GOT3 (cell line): ENCODE measurements around the gene DBF4B.

Experiments used
- DNase-seq: peaks from one replicate; lab custom pipeline; 2025; ENCODE audit warnings: mixed read lengths; lab: John Stamatoyannopoulos, UW

The DBF4B gene

DNA sequence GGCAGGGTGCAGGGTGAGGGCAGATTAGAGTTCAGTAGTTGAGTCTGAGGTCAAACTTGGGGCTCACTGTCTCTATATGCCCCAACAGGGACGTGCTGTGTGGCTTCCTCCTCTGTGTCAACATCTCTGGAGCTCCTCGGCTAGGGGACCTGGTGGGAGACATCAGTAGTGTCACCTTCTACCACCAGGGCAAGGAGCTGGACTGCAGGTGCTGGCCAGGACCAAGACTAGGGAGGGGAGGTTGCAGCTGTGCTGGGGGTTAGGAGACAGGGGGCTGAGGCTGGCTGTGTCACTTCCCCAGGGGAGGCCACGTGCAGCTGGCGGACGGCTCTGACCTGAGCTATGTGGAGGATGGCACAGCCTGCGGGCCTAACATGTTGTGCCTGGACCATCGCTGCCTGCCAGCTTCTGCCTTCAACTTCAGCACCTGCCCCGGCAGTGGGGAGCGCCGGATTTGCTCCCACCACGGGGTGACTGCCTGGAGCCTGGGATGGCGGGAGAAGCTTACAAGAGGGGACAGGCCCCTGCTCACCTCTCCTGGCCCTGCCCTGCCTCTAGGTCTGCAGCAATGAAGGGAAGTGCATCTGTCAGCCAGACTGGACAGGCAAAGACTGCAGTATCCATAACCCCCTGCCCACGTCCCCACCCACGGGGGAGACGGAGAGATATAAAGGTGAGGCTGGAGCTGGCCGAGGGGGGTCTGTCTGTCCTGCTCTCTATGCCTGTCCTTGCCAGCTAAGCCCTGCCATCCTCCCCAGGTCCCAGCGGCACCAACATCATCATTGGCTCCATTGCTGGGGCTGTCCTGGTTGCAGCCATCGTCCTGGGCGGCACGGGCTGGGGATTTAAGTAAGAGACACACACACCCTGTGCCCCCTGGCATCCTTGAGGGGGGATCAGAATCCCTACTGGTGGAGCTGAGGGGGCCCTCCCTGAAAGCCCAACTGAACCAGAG, 69.2 kb downstream of the DBF4B start:
- no peak for DNase-seq

DNA sequence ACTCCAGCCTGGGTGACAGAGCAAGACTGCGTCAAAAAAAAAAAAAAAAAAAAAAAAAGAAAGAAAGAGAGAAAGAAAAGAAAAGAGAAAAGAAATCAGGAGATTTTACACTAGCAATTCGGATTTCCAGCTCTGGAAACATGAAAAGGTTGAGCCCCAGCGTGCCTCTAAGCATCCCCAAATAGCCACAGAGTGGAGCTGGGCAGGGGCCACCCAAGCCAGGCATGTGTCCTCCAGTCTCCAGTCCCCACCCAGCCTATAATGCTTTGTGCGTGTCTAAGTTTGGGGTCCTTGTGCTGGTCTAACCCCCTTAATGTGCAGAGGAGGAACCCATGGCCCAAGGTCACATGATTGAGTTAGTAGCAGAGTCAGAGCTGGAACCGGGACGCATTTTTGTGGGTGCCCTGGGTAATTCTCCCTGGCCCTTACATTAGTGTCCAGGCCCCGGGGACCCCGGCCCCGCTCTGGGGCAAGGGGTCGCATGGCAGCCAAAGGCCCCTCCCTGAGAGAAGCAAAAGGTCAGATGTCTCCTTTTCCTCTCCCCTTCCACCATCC, 70.3 kb downstream of the DBF4B start:
- DNase-seq: no peak

DNA sequence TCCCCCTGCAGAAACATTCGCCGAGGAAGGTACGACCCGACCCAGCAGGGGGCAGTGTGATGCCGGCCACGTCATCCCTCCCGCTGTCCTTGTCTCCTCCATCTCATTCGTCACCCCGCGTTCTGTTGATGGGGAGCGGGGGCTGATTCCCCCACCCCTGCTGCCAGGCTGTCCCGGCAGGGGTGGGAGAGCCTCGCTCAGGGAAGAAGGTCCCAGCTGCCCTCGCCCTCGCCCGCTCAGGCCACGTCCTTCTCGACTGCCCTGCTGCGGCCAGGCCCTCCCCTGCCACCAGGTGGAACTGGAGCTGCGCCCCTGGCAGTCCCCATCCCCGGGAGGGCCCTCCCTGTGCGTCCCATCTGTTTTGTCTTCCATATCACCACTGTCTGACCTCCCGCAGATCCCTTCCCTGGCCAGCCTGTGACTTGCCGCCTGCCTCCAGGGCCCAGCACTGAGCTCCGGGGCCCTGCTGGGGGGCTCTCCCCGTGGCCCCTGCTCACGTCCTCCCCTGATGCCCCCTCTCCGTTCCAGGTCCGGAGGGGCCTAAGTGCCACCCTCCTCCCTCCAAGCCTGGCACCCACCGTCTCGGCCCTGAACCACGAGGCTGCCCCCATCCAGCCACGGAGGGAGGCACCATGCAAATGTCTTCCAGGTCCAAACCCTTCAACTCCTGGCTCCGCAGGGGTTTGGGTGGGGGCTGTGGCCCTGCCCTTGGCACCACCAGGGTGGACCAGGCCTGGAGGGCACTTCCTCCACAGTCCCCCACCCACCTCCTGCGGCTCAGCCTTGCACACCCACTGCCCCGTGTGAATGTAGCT, 71.0 kb downstream of the DBF4B start:
- peak; percentile 46 for DNase-seq

DNA sequence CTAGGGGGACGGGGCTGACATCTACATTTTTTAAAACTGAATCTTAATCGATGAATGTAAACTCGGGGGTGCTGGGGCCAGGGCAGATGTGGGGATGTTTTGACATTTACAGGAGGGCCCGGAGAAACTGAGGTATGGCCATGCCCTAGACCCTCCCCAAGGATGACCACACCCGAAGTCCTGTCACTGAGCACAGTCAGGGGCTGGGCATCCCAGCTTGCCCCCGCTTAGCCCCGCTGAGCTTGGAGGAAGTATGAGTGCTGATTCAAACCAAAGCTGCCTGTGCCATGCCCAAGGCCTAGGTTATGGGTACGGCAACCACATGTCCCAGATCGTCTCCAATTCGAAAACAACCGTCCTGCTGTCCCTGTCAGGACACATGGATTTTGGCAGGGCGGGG, 71.7 kb downstream of the DBF4B start:
- DNase-seq: no peak

DNA sequence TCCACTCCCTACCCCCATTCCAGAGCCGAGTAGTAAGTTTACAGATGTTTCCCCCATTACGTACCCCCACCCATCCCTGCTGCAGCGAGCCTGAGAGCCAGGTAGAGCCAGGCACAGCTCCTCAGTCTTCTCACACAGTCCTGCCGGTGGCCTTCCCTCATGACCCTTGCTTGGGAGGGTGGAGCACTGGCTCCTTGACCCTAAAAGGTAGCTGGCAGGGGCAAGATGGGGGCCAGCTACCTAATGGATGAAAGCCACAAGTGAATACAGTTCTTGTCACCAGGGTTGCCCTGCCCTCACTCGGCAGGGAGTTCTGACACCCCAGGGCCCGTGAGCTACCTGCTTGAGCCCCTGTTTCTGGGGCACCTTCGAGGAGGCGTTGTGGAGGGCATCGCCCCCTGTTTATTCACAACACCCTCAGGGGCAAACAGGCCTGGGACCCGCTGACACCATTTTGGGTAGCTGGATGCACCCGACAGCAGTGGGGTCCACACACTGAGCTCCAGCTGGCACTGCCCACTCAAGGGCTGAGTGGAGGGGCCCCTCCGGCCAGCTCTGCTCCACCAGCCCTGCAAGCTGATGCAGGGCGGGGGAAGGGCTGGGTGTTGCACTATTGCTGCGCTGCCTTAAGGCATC, 72.5 kb downstream of the DBF4B start:
- no peak for DNase-seq

DNA sequence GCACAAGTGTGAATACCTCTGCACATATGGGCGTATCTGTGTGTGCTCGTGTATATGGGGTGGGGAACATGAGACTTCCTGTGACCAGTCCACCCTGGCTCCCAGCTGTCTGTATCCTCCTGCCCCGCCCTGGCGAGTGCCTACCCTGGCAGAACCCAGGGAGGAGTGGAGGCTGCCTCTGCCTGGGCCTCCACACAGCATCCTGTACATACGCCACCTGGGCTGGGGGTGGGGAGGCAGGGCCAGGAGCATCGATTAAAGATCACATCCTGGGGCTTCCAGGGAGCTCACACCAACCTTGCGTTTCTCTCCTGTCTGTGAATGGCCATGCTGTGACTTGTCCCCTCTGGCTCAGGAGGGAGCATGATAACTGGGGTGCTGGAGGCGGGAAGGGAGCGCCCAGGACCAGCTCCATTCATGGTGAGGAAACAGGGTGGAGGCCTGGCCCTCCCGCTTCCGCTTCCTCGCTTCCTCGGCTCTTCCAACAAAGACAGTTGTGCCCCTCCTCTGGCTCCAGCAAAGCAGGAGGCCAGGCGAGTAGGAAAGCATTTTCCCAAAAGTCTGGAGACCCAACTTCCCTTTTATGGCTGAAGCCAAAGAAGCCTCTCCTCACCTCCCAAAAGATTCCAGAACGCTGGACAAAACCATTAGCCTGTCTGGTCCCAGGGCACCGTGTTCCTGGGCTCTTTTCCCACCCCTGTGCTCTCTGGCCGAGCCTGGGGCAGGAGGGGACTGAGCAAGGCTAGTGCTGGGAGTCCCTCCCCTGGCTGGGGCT, 73.3 kb downstream of the DBF4B start:
- no peak for DNase-seq

DNA sequence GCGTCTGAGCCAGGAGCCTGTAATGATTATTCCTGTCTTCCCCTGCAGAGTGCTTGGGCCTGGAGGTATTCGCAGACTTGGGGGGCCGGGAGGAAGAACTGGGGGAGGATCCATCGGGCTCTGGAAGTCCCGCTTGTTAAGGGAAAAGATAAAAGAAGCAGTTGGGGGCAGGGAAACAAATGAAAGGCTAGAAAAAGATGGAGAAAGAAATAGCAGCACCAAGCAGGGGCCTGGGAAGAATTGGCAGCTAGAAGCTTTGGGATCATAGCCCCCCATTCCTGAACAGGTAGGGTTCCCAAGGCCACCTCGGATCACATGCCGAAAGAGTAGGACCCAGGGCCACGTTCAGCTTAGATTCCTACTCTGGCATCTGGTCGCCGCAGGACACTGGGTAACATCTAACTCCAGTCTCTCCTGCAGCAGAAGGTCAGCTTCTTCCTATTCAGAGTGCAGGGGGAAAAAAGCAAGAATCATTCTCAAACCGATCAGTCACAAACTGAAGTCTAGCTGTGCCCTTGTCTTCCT, 73.9 kb downstream of the DBF4B start:
- no peak for DNase-seq

DNA sequence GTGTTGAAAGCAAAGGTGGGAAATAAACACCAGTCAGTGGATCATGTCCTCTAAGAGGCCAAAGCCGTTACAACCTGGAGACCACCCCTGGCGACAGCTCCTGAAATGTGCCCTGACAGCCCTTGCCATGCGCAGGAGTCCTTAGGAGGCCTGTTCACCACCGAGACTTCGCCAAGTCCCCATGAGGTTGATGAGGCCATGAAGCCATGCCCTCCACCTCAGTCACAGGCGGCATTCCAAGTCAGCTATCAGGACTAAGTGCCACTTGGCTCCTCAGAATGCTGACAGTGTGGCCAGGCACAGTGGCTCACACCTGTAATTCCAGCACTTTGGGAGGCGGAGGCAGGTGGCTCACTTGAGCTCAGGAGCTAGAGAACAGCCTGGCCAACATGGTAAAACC, 77.5 kb downstream of the DBF4B start:
- no peak for DNase-seq

DNA sequence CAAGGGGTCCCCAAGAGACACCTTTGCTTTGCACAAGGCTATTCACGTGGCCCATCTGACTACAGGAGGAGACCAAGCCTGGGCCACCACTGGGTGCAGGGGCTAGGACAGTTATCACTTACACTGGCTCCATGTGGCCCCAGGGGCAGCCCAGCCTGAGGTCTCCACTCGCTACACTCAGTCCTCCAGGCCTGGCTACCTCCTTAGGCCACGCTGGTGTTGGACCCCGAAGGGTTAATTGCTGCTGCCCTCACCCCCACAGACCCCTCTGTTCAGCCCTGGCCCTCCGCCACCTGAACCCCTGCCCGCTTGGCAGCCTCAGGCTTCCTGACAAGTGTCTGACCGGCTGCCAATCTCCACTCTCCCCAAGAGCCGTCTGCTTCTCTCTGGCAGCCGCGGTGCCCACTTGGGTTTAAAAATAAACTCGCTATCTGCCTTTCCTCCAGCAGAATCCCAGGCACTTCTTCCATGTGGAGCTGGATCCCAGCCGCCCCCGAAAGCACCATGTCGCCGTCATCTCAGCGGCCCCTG, 78.2 kb downstream of the DBF4B start:
- no peak for DNase-seq

DNA sequence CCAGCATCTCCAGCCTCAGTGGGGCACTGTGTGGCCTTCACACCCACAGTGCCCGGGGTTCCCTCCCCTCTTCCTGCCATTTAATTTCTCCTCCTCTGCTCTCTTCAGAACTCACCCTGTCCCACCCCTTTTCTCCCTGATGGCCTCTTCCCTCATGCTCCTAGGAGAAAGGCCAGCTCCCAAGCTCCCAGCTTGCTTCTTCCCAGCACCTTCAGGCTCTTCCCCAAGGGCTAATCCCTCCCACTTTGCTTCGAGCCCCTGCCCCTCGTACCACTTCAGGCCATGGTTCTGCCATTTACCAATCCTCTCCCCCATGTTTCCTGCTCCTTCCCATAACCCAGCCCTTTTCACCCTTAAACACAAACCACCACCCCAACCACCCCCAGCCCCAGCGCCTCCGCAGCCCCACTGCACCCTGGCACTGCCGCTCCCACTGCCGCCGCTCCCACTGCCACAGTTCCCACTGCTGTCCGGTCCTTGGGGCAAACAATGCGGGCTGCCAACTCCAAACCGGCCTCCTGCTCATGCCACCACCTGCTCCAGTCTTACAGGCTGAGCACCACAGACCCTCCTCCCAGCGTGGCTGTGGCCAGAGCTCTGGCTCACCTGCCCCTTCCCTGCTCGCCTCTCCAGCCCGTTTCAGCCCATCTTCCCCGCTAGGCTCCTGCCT, 78.9 kb downstream of the DBF4B start:
- no peak for DNase-seq

DNA sequence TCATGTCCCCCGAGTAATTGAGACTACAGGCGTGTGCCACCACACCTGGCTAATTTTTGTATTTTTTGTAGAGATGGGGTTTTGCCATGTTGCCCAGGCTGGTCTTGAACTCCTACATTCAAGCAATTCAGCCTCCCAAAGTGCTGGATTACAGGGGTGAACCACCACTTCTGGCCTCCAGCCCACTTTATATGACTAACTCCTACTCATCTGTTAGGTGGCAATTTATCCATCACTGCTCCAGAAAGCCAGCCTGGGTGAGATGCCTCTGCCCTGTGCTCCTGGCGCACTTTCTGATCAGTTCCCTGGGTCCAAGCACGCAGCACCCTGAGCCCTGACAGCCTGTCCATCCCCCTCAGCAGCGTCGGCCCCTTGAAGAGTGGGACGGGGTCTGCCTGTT, 79.7 kb downstream of the DBF4B start:
- no peak for DNase-seq

DNA sequence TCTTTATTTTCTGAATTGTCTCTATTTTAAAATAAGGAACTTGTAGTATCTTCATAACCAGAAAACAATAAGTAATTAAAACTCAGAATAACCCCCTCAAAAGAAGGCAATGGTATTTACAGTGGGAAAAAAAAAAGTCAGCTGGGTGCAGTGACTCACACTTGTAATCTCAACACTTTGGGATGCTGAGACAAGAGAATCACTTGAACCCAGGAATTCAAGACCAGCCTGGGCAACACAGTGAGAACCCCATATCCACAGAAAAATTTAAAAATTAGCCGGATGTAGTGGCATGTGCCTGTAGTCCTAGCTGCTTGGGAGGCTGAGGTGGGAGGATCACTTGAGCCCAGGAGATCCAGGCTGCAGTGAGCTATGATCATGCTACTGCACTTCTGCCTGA, 83.8 kb downstream of the DBF4B start:
- DNase-seq: no peak

DNA sequence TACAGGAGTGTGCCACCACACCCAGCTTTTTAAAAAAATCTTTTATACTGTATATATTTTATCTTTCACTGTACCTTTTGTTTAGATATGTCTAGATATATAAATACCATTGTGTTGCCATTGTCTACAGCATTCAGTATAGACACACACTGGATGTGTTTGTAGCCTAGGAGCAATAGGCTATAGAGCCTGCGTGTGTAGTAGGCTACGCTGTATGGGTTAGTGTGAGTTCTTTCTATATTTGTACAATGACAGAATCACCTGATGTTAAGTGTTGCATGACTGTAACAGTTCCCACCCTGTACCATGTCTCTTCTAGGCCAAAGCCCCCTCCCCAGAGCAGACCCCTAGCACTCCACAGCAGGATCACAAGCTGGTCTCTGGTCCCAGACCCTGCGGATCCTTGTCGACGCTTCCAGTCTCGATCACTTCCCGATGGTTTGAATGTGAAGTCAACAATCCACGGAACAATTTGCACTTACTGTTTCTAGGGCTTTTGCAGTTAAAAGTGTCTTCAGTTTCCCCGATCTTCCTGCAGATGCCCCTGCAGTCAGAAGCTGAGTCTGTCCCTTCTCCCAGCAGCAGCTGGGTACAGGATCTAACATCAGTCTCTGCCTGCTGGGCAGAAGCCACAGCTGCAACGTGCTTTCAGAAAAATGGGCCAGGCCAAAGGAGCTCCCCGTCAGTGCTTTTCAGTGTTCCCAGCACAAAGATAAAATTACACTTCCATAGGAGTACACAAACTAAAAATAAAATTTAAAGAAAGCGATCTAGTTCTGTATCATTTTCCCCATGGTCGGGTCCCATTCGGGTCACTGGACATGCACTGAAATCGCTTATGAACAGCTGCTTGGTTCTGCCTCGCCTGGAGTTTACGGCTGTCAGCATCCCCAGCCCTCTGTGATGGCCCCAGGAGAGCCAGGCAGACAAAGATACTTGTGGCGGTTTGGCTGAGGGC, 85.7 kb downstream of the DBF4B start:
- no peak for DNase-seq

DNA sequence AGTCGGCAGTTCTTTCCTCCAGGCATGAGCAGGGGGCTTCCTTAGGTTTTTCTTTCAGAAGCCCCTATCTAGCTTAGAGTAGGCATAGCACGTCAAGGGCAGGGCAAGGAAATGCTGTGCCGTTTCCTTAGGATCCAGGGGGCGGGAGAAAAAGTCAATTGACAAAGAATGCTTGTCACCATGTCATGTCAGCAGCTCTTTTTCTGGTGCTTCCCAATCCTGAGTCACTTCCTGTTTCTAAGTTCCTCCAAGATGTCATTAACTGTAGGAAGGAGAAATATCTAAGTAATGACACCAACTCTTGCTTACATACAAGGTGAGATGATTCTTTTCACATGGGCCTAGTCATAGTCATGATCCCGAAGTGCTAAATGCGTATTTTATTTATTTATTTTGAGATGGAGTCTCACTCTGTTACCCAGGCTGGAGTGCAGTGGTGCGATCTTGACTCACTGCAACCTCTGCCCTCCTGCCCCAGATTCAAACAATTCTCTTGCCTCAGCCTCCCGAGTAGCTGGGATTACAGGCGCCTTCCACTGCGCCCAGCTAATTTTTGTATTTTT, 86.5 kb downstream of the DBF4B start:
- peak; percentile 31 for DNase-seq

DNA sequence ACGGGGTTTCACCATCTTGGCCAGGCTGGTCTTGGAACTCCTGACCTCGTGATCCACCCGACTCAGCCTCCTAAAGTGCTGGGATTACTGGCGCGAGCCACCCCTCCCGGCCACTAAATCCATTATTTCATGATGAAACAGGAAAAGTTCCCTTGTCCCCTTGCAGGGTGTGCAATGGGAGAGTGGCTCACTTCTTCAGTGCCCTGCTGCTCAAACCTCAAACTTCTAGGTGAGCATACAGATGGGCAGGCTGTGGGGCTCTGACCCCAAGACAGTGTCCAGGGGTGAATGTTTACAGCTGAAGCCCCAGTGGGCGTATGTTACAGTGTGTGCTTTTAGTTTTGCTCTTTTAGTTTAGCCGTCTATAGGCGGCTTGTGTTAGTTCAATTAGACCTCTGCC, 87.0 kb downstream of the DBF4B start:
- no peak for DNase-seq

DNA sequence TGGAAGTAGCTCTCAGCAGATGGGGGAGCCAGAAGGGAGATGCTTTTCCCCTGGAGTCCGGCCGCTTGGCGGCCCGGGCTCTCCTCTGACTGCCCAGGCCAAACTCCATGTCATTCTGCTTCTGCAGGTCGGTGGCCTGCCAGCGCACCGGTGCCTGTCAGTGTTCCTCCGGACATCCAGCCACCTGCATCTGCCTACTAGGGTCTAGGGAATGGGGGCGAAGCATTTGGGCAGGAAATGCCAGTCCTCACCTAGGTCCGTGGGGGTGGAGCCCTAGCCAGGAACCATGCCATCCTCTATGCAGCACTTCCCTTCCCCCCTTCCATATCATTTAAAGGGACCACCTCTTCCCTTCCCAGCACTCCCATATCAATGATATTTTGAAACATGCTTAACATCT, 87.5 kb downstream of the DBF4B start:
- DNase-seq: no peak

DNA sequence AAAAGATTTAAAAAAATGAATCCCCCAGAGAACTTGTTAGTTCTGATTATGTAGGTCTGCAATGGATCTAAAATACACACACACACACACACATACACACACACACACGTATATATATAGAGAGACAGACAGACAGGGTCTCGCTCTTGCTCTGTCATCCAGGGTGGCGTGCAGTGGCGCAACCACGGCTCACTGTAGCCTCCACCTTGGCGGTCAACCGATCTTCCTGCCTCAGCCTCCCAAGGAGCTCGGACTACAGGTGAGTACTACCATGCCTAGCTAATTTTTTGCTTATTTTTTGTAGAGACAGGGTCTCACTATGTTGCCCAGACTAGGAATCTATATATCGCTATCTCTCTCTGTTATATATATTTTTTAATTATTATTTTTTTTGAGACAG, 88.3 kb downstream of the DBF4B start:
- no peak for DNase-seq

DNA sequence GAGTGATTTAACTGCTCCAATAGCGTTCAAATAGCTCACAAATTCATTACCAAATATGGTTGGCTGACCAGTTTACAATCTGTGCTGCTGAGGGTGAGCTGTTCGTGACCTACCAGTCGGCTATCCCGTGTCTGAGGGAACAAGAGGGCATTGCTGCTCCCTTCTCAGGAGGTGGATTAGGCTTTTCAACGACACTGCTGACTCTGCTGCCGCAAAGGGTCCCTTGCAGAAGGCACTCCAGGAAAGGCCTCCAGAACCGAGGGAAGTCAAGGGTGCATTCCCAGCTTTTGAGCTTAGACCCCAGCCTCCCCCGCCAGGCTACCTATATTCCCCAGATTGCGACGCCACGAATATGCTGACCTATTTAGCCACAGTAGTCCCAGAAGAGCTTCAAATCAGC, 89.3 kb downstream of the DBF4B start:
- DNase-seq: no peak

DNA sequence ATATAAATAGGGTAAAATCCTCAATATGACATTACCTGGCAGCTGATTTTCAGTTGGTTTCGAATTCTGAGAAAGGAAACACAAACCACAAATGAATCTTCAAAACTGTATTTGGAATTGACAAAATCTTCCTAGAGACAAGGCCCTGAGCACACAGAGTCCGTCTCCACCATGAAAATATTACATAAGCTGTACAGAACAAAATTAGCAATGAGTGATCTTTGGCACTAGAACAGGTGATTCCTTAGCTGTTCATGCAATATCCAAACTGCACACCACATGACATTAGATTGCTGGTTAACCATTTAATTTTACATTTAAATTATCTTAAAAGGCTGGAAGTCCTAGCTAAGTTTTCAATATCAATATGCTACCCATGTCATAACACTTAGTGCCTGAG, 89.9 kb downstream of the DBF4B start:
- no peak for DNase-seq
